Tibial nerve (tissue), 4 donors: ENCODE data around the gene NANOS2.

Source experiments
- CTCF ChIP-seq, 5 experiments: fragments of 200-600 bp in 3 of 5; fragments of 450-650 bp in 2 of 5; sonication (generic) in 3 of 5; IDR thresholded peaks; one replicate each; pipeline ENCODE4 v1.5.1; 2016 to 2019; ENCODE audit warnings: antibody characterized with exemption in 5 of 5, mild to moderate bottlenecking in 3 of 5, moderate library complexity in 2 of 5
- EP300 ChIP-seq, 2 donors: sonication (generic); formaldehyde crosslinking; IDR thresholded peaks; one replicate each; pipeline ENCODE4 v1.6.1; 2017; ENCODE audit warnings: antibody characterized with exemption in 2 of 2, mild to moderate bottlenecking in 1 of 2
- POLR2A ChIP-seq, 2 donors: fragments of 450-650 bp; IDR thresholded peaks; one replicate each; pipeline ENCODE4 v1.6.1; 2017; ENCODE audit warnings: antibody characterized with exemption in 2 of 2, mild to moderate bottlenecking in 2 of 2, moderate library complexity in 2 of 2

- TF ChIP-seq EP300 (IDR thresholded peaks at IDR 0.05), result no peak
- no peak for TF ChIP-seq POLR2A (IDR thresholded peaks at IDR 0.05)
- no peak for TF ChIP-seq CTCF (IDR thresholded peaks at IDR 0.05)
Measured at GRCh38 chr19:45873219-45873772, 41.3 kb downstream of the NANOS2 start.
